Keratinocyte (primary cell): Measurements from ENCODE around the gene ZFYVE9. TPM values are rescaled to one million over a fixed set of nuclear protein-coding genes. Genes with fewer than 3 reads are reported as not detected.

Experiments
- DNase-seq: peaks from one replicate; pipeline ENCODE4 v3.0.0-alpha.2; 2011; ENCODE audit warnings: low read depth, missing footprints, low spot score
- FAIRE-seq: peaks from 2 replicates; lab custom pipeline; 2011; peaks lifted over from hg19 to GRCh38; lab: Jason Lieb, UNC
- H2AFZ ChIP-seq: 2 replicates; pipeline ENCODE4 v1.6.0; 2012; ENCODE audit warnings: low read length, control low read depth, inconsistent platforms; ENCODE audit not compliant: control insufficient read depth
- H3K27ac ChIP-seq: 2 replicates; pipeline ENCODE4 v1.5.1; 2011; ENCODE audit warnings: low read length; ENCODE audit not compliant: control insufficient read depth, insufficient read depth
- H3K27me3 ChIP-seq: 3 replicates; pipeline ENCODE4 v1.6.0; 2011; ENCODE audit warnings: low read length; ENCODE audit not compliant: control insufficient read depth, insufficient read depth; ENCODE audit errors: extremely low read depth
- H3K36me3 ChIP-seq, 2 experiments: 2 replicates in 1 of 2; 3 replicates in 1 of 2; pipeline ENCODE4 v1.5.1; 2011; ENCODE audit warnings: low read length in 2 of 2, mild to moderate bottlenecking in 1 of 2; ENCODE audit not compliant: control insufficient read depth in 2 of 2, insufficient read depth in 2 of 2; ENCODE audit errors: extremely low read depth in 1 of 2
- H3K4me1 ChIP-seq: 3 replicates; pipeline ENCODE4 v1.5.1; 2011; ENCODE audit warnings: low read length; ENCODE audit not compliant: control insufficient read depth, insufficient read depth; ENCODE audit errors: extremely low read depth
- H3K4me2 ChIP-seq: 3 replicates; pipeline ENCODE4 v1.6.0; 2011; ENCODE audit warnings: low read depth, low read length; ENCODE audit not compliant: control insufficient read depth, insufficient read depth; ENCODE audit errors: extremely low read depth
- H3K4me3 ChIP-seq, 3 experiments: fragments of 200-600 bp in 1 of 3; sonication (generic) in 1 of 3; 2 replicates in 2 of 3; 3 replicates in 1 of 3; pipeline ENCODE4 v1.5.1; 2011 to 2016; ENCODE audit warnings: low read length in 3 of 3, mild to moderate bottlenecking in 3 of 3, control low read depth in 2 of 3, inconsistent platforms in 1 of 3, low read depth in 1 of 3, mixed read lengths in 1 of 3, mixed run types in 1 of 3, moderate library complexity in 1 of 3; ENCODE audit not compliant: control insufficient read depth in 2 of 3, insufficient read depth in 2 of 3; ENCODE audit errors: extremely low read depth in 1 of 3
- H3K79me2 ChIP-seq: 2 replicates; pipeline ENCODE4 v1.6.0; 2012; ENCODE audit warnings: low read length; ENCODE audit not compliant: control insufficient read depth, insufficient read depth
- H3K9ac ChIP-seq: 3 replicates; pipeline ENCODE4 v1.6.0; 2011; ENCODE audit warnings: low read length; ENCODE audit not compliant: control insufficient read depth, insufficient read depth; ENCODE audit errors: extremely low read depth
- H3K9me1 ChIP-seq: 3 replicates; pipeline ENCODE4 v1.6.0; 2011; ENCODE audit warnings: low read length; ENCODE audit not compliant: control insufficient read depth, insufficient read depth; ENCODE audit errors: extremely low read depth
- H3K9me3 ChIP-seq: 2 replicates; pipeline ENCODE4 v1.5.1; 2012; ENCODE audit warnings: low read depth, low read length; ENCODE audit not compliant: control insufficient read depth
- H4K20me1 ChIP-seq: 3 replicates; pipeline ENCODE4 v1.6.0; 2011; ENCODE audit warnings: low read length; ENCODE audit not compliant: control insufficient read depth, insufficient read depth; ENCODE audit errors: extremely low read depth
- EZH2 ChIP-seq: IDR thresholded peaks from one replicate; pipeline ENCODE4 v1.6.1; 2012; ENCODE audit warnings: inconsistent platforms, mild to moderate bottlenecking, low read length, moderate library complexity
- dilution Hi-C: fragments of 300-500 bp; cut with MboI; formaldehyde crosslinking; loops from one replicate; pipeline ENCODE4 v1.7.0; 2020; ENCODE audit warnings: low sequenced_read_pairs; ENCODE audit not compliant: extremely low pct_ligation_motif_present
- polyA plus RNA-seq, 5 experiments: library from polyadenylated mRNA; depleted of rRNA in 3 of 5; stranded (reverse) in 3 of 5; stranded (forward) in 1 of 5; unstranded in 1 of 5; fragments of >200 nt; gene quantifications; 1 replicate in 1 of 5; 2 replicates in 3 of 5; 3 replicates in 1 of 5; pipeline versions ENCODE4 v1.2.1 to v1.2.3, GENCODE V29; 2011 to 2012; ENCODE audit warnings: missing spikeins in 2 of 5, low read depth in 1 of 5, low replicate concordance in 1 of 5
- TF ChIP-seq, protein P1 (sequence below), 3 experiments: IDR thresholded peaks in 1 of 3; conservative IDR thresholded peaks in 1 of 3; optimal IDR thresholded peaks in 1 of 3; 2 replicates in 2 of 3; 3 replicates in 1 of 3; pipeline versions ENCODE3 to v1.5.1; 2011; ENCODE audit warnings: low read length in 3 of 3, mild to moderate bottlenecking in 3 of 3, moderate library complexity in 2 of 3, control low read depth in 1 of 3, inconsistent platforms in 1 of 3; ENCODE audit not compliant: insufficient read depth in 2 of 3; ENCODE audit errors: extremely low read depth in 1 of 3

The ZFYVE9 gene
- polyA plus RNA-seq, 1 donor (not counting 4 experiments of a cell fraction or from before 2014, with no cell fraction given) = 27.7 TPM

DNA sequence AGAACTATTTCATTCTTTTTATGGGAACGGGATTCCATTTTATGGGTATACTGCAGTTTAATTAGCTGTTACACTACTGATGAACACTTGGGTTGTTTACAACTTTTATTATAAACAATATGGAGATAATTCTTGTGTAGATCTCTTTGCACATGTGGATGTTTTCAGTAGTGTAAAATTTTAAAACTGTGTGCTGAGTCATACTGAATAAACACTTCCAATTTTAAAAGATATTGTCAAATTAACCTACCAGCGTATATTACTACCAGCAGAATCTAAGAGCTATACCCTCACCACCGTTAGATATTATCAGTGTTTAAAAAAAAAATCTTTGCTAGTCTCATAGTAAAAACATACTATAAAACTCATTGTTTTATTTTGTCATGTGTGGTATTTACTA is 118.0 kb downstream of the ZFYVE9 start:
- Histone ChIP-seq H3K27me3 (no peaks in the 10 kb centered on the region), H4K20me1 (no peaks in the 10 kb centered on the region), H3K9me1 (no peaks in the 10 kb centered on the region), H3K4me2 (no peak overlapping the region), H3K4me1 (peaks cover 5% of the 10 kb centered on the region), H3K4me3 (no peak overlapping the region), H3K9me3 (no peaks in the 10 kb centered on the region), H3K79me2 (peaks cover 3% of the 10 kb centered on the region), H3K27ac (no peak overlapping the region), H2AFZ (no peak overlapping the region), H3K9ac (no peak overlapping the region), H3K36me3 (no peaks in the 10 kb centered on the region)
- TF ChIP-seq, protein P1, sequence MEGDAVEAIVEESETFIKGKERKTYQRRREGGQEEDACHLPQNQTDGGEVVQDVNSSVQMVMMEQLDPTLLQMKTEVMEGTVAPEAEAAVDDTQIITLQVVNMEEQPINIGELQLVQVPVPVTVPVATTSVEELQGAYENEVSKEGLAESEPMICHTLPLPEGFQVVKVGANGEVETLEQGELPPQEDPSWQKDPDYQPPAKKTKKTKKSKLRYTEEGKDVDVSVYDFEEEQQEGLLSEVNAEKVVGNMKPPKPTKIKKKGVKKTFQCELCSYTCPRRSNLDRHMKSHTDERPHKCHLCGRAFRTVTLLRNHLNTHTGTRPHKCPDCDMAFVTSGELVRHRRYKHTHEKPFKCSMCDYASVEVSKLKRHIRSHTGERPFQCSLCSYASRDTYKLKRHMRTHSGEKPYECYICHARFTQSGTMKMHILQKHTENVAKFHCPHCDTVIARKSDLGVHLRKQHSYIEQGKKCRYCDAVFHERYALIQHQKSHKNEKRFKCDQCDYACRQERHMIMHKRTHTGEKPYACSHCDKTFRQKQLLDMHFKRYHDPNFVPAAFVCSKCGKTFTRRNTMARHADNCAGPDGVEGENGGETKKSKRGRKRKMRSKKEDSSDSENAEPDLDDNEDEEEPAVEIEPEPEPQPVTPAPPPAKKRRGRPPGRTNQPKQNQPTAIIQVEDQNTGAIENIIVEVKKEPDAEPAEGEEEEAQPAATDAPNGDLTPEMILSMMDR (optimal IDR thresholded peaks at IDR 0.05 in 1 of 3, IDR thresholded peaks at IDR 0.05 in 1 of 3, conservative IDR thresholded peaks at IDR 0.05 in 1 of 3; ENCODE audit: extremely low read depth in 1 of 3, insufficient read depth in 2 of 3, low read length in 3 of 3) = no peak
- TF ChIP-seq EZH2 = no peak
- no peak for FAIRE-seq
- dilution Hi-C loops = no loop called here
- no peak for DNase-seq

DNA sequence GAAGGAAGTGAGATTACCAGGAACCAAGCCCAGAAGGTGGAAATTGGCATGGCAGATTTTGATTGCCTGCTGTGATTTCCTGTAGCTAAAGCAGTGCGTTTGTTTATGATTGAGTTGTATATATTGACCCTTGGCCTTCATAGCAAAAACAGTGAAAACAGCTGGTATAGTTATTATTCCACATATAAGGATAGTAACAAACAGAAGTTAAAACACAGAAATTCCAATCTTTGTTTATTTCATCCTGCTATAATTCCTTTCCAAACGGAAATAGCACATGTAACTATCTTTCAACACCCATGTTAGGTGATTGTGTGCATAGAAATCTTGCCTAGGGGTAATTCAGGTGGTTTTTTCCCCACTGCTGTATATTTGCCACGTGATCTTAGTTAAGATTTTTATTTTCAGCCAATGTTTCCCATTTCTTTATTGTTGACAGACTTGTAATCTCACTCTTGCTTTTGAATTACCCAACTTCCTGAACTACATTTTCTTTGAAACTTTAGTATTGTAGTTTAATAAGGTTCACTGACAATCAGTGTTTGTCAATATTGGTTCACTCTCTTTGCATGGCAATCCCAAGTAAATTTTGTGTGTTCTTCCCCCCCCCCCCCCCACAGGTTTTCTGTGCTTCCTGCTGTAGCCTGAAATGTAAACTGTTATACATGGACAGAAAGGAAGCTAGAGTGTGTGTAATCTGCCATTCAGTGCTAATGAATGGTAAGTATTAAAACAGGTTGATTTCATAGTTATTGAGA is 121.4 kb downstream of the ZFYVE9 start:
- FAIRE-seq = no peak
- Histone ChIP-seq H3K27me3 (no peaks in the 10 kb centered on the region), H3K4me2 (no peak overlapping the region), H3K9me3 (no peaks in the 10 kb centered on the region), H3K4me3 (no peak overlapping the region), H3K4me1 (peaks cover 5% of the 10 kb centered on the region), H3K36me3 (peaks cover 0 to 9% of the 10 kb centered on the region in 2 experiments), H3K9me1 (no peaks in the 10 kb centered on the region), H3K9ac (no peak overlapping the region), H3K79me2 (peaks cover 3% of the 10 kb centered on the region), H4K20me1 (no peaks in the 10 kb centered on the region), H3K27ac (no peak overlapping the region), H2AFZ (no peak overlapping the region)
- dilution Hi-C loops = no loop called here
- TF ChIP-seq, protein P1 (optimal IDR thresholded peaks at IDR 0.05 in 1 of 3, IDR thresholded peaks at IDR 0.05 in 1 of 3, conservative IDR thresholded peaks at IDR 0.05 in 1 of 3; ENCODE audit: extremely low read depth in 1 of 3, insufficient read depth in 2 of 3, low read length in 3 of 3) = no peak
- no peak for TF ChIP-seq EZH2
- no peak for DNase-seq
